CD14-positive monocyte (primary cell): ENCODE measurements around the gene CAPN9. TPM values are rescaled to one million over a fixed set of nuclear protein-coding genes. Genes with fewer than 3 reads are reported as not detected.

Experiments used
- DNase-seq, 3 donors: peaks; one replicate each; pipeline ENCODE4 v3.0.0-alpha.2; 2011 to 2022
- H2AFZ ChIP-seq: 2 replicates; pipeline ENCODE4 v1.6.0; 2012; ENCODE audit warnings: mild to moderate bottlenecking, low read depth, low read length, inconsistent platforms; ENCODE audit not compliant: insufficient read depth, poor library complexity, severe bottlenecking
- H3K27ac ChIP-seq, 2 donors: 1 replicate in 1 of 2; 2 replicates in 1 of 2; pipeline ENCODE4 v1.5.1; 2012 to 2013; ENCODE audit warnings: low read length in 2 of 2, control low read depth in 1 of 2, inconsistent platforms in 1 of 2, low read depth in 1 of 2, mild to moderate bottlenecking in 1 of 2
- H3K27me3 ChIP-seq, 2 donors: one replicate each; pipeline versions ENCODE4 v1.6.0 to v1.6.1; 2011 to 2013; ENCODE audit warnings: low read length in 2 of 2; ENCODE audit not compliant: control insufficient read depth in 2 of 2, insufficient read depth in 2 of 2
- H3K36me3 ChIP-seq, 2 donors: replicated peaks in 1 of 2; 1 replicate in 1 of 2; 2 replicates in 1 of 2; pipeline versions ENCODE4 v1.5.1 to v1.6.1; 2012 to 2013; ENCODE audit warnings: low read length in 2 of 2, control low read depth in 1 of 2, inconsistent platforms in 1 of 2, mild to moderate bottlenecking in 1 of 2; ENCODE audit not compliant: insufficient read depth in 2 of 2, control insufficient read depth in 1 of 2
- H3K4me1 ChIP-seq, 2 donors: 1 replicate in 1 of 2; 2 replicates in 1 of 2; pipeline versions ENCODE4 v1.5.1 to v1.6.1; 2012 to 2013; ENCODE audit warnings: low read length in 2 of 2, control low read depth in 1 of 2, inconsistent platforms in 1 of 2, mild to moderate bottlenecking in 1 of 2, moderate library complexity in 1 of 2; ENCODE audit not compliant: insufficient read depth in 2 of 2, control insufficient read depth in 1 of 2
- H3K4me2 ChIP-seq: replicated peaks from 2 replicates; pipeline ENCODE3; 2012; ENCODE audit warnings: low read length, moderate library complexity, mild to moderate bottlenecking; ENCODE audit not compliant: poor library complexity, severe bottlenecking; ENCODE audit errors: extremely low read depth
- H3K4me3 ChIP-seq, 3 experiments: fragments of 200-600 bp in 1 of 3; sonication (generic) in 1 of 3; replicated peaks in 1 of 3; 1 replicate in 2 of 3; 2 replicates in 1 of 3; pipeline ENCODE4 v1.5.1; 2011 to 2013; ENCODE audit warnings: low read length in 3 of 3, mild to moderate bottlenecking in 3 of 3, control low read depth in 2 of 3, low read depth in 2 of 3, inconsistent platforms in 1 of 3, moderate library complexity in 1 of 3
- H3K79me2 ChIP-seq: 2 replicates; pipeline ENCODE4 v1.6.0; 2012; ENCODE audit warnings: mild to moderate bottlenecking, control low read depth, inconsistent platforms, low read length, moderate library complexity; ENCODE audit not compliant: insufficient read depth
- H3K9ac ChIP-seq: 2 replicates; pipeline ENCODE4 v1.6.0; 2017; ENCODE audit warnings: low read length, mild to moderate bottlenecking; ENCODE audit not compliant: insufficient read depth, poor library complexity, severe bottlenecking
- H3K9me3 ChIP-seq, 2 donors: replicated peaks in 1 of 2; 1 replicate in 1 of 2; 2 replicates in 1 of 2; pipeline versions ENCODE4 v1.5.1 to v1.6.1; 2012 to 2013; ENCODE audit warnings: low read length in 2 of 2, control low read depth in 1 of 2; ENCODE audit not compliant: control insufficient read depth in 1 of 2, insufficient read depth in 1 of 2
- H4K20me1 ChIP-seq: 2 replicates; pipeline ENCODE4 v1.6.0; 2012; ENCODE audit warnings: mild to moderate bottlenecking, low read length, control low read depth, moderate library complexity; ENCODE audit not compliant: insufficient read depth
- H3K27ac Mint-ChIP-seq, 7 donors: one replicate each; pipeline ENCODE4 v1.8.0; 2020; ENCODE audit warnings: mild to moderate bottlenecking in 7 of 7, mixed read lengths in 7 of 7, moderate library complexity in 6 of 7, inconsistent platforms in 2 of 7
- H3K27me3 Mint-ChIP-seq, 3 donors: one replicate each; pipeline ENCODE4 v1.8.0; 2021 to 2022; ENCODE audit warnings: low read depth in 3 of 3, mild to moderate bottlenecking in 3 of 3, mixed read lengths in 3 of 3, moderate library complexity in 3 of 3, inconsistent platforms in 1 of 3
- H3K36me3 Mint-ChIP-seq, 2 donors: one replicate each; pipeline ENCODE4 v1.8.0; 2020; ENCODE audit warnings: mixed read lengths in 2 of 2, inconsistent platforms in 1 of 2, mild to moderate bottlenecking in 1 of 2
- H3K4me1 Mint-ChIP-seq: one replicate; pipeline ENCODE4 v1.8.0; 2020; ENCODE audit warnings: mild to moderate bottlenecking, mixed read lengths
- H3K4me3 Mint-ChIP-seq, 2 donors: one replicate each; pipeline ENCODE4 v1.8.0; 2020; ENCODE audit warnings: mild to moderate bottlenecking in 2 of 2, mixed read lengths in 2 of 2, moderate library complexity in 1 of 2
- H3K9me3 Mint-ChIP-seq, 7 donors: one replicate each; pipeline ENCODE4 v1.8.0; 2020 to 2022; ENCODE audit warnings: mixed read lengths in 7 of 7, mild to moderate bottlenecking in 6 of 7, moderate library complexity in 6 of 7, inconsistent platforms in 2 of 7
- CTCF ChIP-seq: fragments of 200-600 bp; IDR thresholded peaks from one replicate; pipeline ENCODE4 v1.8.0; 2022; ENCODE audit warnings: antibody characterized with exemption, mild to moderate bottlenecking
- WGBS: methylation state at CpG from one replicate; pipeline ENCODE4 v1.1.5; 2013; ENCODE audit warnings: missing lambda C conversion rate; ENCODE audit not compliant: insufficient coverage; 5-methylcytosine and 5-hydroxymethylcytosine counted together
- intact Hi-C, 2 donors: fragments of 100-400 bp; cut with micrococcal nuclease; formaldehyde crosslinking; loops; one replicate each; pipeline versions ENCODE4 v1.15.0 to v1.15.1; 2023
- polyA plus RNA-seq, 3 donors: library from polyadenylated mRNA; depleted of rRNA in 1 of 3; unstranded in 2 of 3; stranded (reverse) in 1 of 3; fragments of 300-500 nt in 2 of 3; fragments of >200 nt in 1 of 3; fragmentation: Illumina TruSeq in 2 of 3; gene quantifications; 1 replicate in 2 of 3; 2 replicates in 1 of 3; pipeline ENCODE4 v1.2.3, GENCODE V29; 2012 to 2021

CAPN9 gene
- polyA plus RNA-seq, 3 donors: not detected

- H3K9me3 Mint-ChIP-seq: no peaks in the 10 kb centered on the region
- no peak for TF ChIP-seq CTCF
- H3K9me3 ChIP-seq: no peaks in the 10 kb centered on the region
- H3K4me3 ChIP-seq: no peak overlapping the region
- H2AFZ ChIP-seq: no peak overlapping the region
- H3K27me3 Mint-ChIP-seq: peaks cover 4 to 18% (median 16%) of the 10 kb centered on the region in 3 donors
- intact Hi-C loops: no loop called here
- H3K27ac Mint-ChIP-seq: peak overlapping the region in 1 of 7 donors; percentile 26
- no peak overlapping the region for H3K9ac ChIP-seq
- H3K4me2 ChIP-seq: no peak overlapping the region
- no peaks in the 10 kb centered on the region for H3K4me1 Mint-ChIP-seq
- WGBS: 83% methylated on average over 8 of the region's 9 CpGs
- DNase-seq: no peak
- no peaks in the 10 kb centered on the region for H4K20me1 ChIP-seq
- no peak overlapping the region for H3K27ac ChIP-seq
- H3K4me1 ChIP-seq: no peaks in the 10 kb centered on the region
- H3K27me3 ChIP-seq: no peaks in the 10 kb centered on the region
- H3K36me3 Mint-ChIP-seq: no peaks in the 10 kb centered on the region
- H3K36me3 ChIP-seq: no peaks in the 10 kb centered on the region
- no peak overlapping the region for H3K4me3 Mint-ChIP-seq
- H3K79me2 ChIP-seq: no peaks in the 10 kb centered on the region
Observed at GRCh38 chr1:230793463-230793745, 46.2 kb downstream of the CAPN9 start.

GRCh38 chr1:230794431-230794830 lies 47.2 kb downstream of the CAPN9 start:
- H3K4me2 ChIP-seq: no peak overlapping the region
- WGBS: 81% methylated on average over 2 of the region's 5 CpGs
- no peak overlapping the region for H3K4me3 ChIP-seq
- Mint-ChIP-seq H3K27ac (no peak overlapping the region), H3K36me3 (no peaks in the 10 kb centered on the region), H3K9me3 (no peaks in the 10 kb centered on the region), H3K27me3 (peaks cover 4 to 20% (median 19%) of the 10 kb centered on the region in 3 donors), H3K4me1 (no peaks in the 10 kb centered on the region), H3K4me3 (no peak overlapping the region)
- no peaks in the 10 kb centered on the region for H3K36me3 ChIP-seq
- H3K27me3 ChIP-seq: no peaks in the 10 kb centered on the region
- H3K79me2 ChIP-seq: no peaks in the 10 kb centered on the region
- DNase-seq: no peak
- no peaks in the 10 kb centered on the region for H4K20me1 ChIP-seq
- no peak overlapping the region for H3K27ac ChIP-seq
- no peaks in the 10 kb centered on the region for H3K4me1 ChIP-seq
- H3K9me3 ChIP-seq: no peaks in the 10 kb centered on the region
- TF ChIP-seq CTCF: no peak
- H3K9ac ChIP-seq: no peak overlapping the region
- no peak overlapping the region for H2AFZ ChIP-seq
- intact Hi-C loops: no loop called here
